GM12801 (cell line): Measurements from ENCODE around the gene OGFRL1.

Source experiments
- TF ChIP-seq, protein P1 (sequence below): IDR thresholded peaks from one replicate; pipeline ENCODE4 v1.5.1; 2011; ENCODE audit warnings: control low read depth; ENCODE audit not compliant: insufficient read length; ENCODE audit errors: extremely low read depth

Gene OGFRL1

DNA sequence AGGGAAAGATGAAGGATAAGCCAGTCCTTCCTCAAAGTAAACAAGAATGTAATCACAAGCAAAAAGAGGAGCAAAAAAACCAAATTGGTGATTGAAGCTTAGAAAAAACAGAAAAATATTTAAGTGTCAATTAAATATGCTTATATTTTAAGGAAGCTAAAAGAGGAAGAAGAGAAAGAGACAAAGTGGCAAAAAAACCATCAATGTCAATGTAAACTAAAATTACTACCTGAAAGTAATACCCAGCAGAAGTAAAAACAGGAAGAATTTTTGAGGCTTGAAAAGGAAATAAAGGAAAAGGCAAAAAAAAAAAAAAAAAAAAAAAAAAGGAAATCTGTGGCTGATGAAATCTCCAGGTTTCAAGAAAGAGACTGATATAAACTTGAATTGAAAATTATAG, 36.2 kb upstream of the OGFRL1 start:
- TF ChIP-seq, protein P1, sequence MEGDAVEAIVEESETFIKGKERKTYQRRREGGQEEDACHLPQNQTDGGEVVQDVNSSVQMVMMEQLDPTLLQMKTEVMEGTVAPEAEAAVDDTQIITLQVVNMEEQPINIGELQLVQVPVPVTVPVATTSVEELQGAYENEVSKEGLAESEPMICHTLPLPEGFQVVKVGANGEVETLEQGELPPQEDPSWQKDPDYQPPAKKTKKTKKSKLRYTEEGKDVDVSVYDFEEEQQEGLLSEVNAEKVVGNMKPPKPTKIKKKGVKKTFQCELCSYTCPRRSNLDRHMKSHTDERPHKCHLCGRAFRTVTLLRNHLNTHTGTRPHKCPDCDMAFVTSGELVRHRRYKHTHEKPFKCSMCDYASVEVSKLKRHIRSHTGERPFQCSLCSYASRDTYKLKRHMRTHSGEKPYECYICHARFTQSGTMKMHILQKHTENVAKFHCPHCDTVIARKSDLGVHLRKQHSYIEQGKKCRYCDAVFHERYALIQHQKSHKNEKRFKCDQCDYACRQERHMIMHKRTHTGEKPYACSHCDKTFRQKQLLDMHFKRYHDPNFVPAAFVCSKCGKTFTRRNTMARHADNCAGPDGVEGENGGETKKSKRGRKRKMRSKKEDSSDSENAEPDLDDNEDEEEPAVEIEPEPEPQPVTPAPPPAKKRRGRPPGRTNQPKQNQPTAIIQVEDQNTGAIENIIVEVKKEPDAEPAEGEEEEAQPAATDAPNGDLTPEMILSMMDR = no peak

DNA sequence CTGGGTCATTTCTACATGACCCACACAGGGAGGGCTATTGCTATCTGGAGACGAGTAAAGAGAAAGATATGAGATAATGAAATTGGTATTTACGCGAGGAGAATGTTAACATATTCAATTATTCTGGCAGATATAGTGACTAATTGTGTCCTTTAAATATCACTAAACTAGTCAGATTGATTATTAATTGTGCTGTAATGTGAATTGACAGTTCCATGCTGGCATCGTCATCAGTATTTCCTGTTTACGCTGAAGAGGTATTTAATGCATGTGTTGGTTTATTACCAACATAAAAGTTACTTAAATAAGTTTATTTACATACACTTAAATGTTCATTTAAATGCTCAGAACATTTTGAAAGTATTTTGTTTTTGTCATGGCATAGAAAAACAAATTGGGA, 35.7 kb upstream of the OGFRL1 start:
- TF ChIP-seq, protein P1 = no peak

DNA sequence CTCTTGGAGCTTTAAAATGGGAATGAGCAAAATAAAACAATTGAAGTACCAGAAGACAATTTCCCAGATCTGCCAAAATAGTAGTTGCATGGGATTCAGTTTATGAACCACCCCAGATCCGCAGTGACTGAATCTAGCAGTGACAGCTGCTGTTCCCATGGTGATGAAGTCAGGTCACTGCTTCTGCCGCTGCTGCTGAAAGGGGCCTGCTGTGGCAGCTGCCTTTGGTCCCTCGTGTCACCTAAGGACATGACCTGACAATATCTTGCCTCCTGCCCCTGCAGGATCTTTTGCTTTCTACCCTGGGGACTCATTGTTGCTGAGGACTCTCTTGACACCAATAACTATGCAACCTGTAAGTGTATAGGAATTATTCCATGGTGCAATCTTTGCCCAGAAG, 34.3 kb upstream of the OGFRL1 start:
- TF ChIP-seq, protein P1 = no peak

DNA sequence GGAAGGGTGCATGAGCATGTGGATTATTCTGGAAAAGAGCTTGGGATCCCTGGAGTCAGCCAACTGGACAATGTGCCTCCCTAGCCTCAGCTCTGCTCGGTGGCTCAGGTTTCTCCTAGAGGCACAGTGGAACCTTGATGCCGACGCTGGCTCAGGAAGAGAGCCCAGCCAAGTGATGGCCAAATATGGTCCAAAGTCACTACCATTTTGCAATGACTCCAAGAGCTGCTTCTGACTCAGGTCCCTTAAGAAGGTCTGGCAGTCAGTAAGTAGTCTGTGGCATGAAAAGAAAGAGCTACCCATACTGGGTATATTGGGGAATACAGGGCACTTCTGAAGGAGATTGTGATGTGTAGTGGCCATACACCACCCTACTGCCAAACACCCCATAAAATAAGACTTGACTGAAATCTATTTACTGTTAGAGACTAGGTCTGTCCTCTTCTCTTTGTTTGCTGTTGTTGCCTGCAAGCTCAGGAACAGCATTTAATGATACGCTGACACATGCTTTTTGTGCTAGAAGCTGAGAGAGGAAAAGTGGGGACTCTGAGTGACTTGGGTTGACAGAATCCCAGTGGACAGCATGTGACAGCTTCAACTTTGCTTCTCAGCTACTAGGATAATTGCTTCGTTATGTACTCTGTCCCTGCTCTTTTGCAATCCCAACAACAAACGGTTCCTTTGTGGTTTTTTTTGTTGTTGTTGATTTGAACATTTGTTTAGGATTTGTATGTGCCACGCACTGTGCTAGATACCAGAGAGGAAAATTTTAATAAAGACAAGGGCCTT, 30.3 kb upstream of the OGFRL1 start:
- TF ChIP-seq, protein P1 = no peak

DNA sequence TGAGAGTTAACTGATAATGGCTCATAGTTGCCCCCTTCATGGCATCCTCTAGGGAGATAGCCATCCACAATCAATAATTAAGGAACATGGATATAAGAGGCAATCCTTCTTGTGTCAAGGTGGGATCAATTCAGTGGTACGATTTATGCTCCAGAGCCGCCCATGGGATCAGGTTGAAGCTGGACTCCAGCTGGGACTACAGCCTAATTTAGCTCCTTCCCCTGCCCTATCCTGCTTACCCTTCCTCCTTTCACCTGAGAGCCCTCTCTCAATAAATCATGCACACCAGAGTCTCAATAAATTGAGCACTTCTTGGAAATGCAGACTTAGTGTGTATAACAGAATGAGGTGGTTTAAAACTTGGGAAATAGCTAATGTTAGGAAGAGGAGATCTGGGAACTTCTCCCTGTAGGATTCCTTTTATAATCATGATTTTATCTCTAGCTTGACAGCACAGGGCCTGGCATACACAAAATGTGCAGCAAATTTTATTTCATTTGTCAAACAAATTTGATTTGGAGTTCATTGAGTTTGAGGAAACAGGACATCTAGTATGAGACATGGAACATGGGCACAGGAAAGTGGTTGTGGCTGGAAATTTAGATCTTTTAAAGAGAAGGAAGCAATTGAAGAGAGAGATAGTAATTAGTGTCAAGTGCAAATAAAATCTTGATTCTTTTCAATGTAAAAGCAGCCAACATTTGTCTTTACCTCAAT, 28.6 kb upstream of the OGFRL1 start:
- TF ChIP-seq, protein P1 = no peak

DNA sequence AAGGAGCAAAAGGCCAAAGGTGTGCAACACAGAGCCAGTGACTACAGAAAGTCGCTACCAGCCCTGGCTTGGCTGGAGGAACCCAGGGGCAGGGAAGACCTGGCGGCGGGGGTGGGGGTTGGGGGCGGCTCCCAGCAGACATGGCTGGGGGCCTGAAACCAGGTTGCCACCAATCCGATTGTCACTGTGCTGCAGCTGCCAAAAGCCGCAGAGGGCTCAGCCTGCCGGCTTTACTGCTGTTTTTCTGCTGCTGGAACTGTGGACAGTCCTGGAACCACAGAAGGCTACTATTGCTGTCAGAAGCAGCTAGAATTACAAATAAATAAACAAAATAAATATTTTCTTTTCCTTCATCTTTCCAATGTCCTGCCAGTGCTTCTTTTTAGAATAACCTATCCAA, 25.7 kb upstream of the OGFRL1 start:
- TF ChIP-seq, protein P1 = no peak

DNA sequence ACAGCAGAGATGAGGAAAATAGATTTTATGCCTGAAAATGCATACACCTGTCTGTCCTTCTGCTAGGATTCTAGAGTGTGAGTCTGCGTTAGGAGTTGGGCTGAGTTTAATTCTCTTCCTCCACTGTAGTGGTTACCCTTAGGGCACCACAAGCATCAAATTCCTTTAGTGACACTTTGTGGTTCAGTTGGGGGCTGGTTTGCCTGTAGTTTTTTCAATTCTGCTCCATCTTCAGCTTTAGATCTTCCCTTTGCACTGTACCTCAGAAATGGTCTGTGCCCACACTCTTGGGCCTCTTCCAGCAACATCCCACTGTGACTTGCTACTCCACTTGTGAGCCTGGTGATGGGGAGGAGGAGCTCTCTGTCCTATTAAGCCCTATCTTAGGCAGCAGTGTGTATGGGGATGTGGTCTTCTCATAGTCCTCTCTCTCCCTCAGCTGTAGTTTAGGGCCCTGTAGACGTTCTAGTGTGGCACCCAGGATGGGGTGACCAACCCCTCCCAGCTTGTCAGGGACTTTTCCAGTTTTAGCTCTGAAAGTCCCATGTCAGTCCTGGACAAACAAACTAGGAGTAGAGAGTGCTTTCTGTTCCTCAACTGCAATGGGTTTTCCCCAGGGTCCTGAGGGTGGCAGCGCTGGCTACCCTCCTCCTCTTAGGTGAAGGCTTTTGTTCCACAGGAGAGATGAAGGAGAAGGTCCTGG, 19.7 kb upstream of the OGFRL1 start:
- TF ChIP-seq, protein P1 = no peak
